ENCODE measurements around the gene IRS1. TPM values are rescaled to one million over a fixed set of nuclear protein-coding genes. Genes with fewer than 3 reads are reported as not detected.

Gene IRS1
- total and polyA plus RNA-seq, 2 donors from 2014 or later = 4.5 to 13.4 TPM

GRCh38 chr2:226831266-226831665 lies 31.6 kb upstream of the IRS1 start:
- H3K27me3 ChIP-seq (ENCODE audit: control insufficient read depth, insufficient read depth, low read length) = no peaks in the 10 kb centered on the region
- H3K4me1 ChIP-seq (ENCODE audit: control insufficient read depth in 2 of 3, insufficient read depth in 2 of 3, low read depth in 1 of 3, low read length in 3 of 3) = peaks cover 0 to 5% (median 0%) of the 10 kb centered on the region in 3 donors
- DNase-seq (no peak), FAIRE-seq (no peak)
- no peak overlapping the region for H3K4me3 ChIP-seq (ENCODE audit: low read length in 3 of 3)
- H3K36me3 ChIP-seq (ENCODE audit: control insufficient read depth in 2 of 3, insufficient read depth in 3 of 3, low read length in 3 of 3) = no peaks in the 10 kb centered on the region
- H3K27ac ChIP-seq (ENCODE audit: low read depth in 2 of 2, low read length in 2 of 2) = no peak overlapping the region
- H3K9me3 ChIP-seq (ENCODE audit: control insufficient read depth in 2 of 3, insufficient read depth in 1 of 3, low read length in 3 of 3) = no peaks in the 10 kb centered on the region
- H3K9ac ChIP-seq (ENCODE audit: low read length in 3 of 3) = no peak overlapping the region
- intact Hi-C loops (cut with DNase I) = no loop called here
- TF ChIP-seq CTCF (IDR thresholded peaks at IDR 0.05; ENCODE audit: borderline replicate concordance, extremely low read depth, insufficient read depth) = no peak

- H3K4me1 ChIP-seq (ENCODE audit: control insufficient read depth in 2 of 3, insufficient read depth in 2 of 3, low read depth in 1 of 3, low read length in 3 of 3) = no peaks in the 10 kb centered on the region
- DNase-seq = no peak
- intact Hi-C loops (cut with DNase I) = no loop called here
- H3K9me3 ChIP-seq (ENCODE audit: control insufficient read depth in 2 of 3, insufficient read depth in 1 of 3, low read length in 3 of 3) = no peaks in the 10 kb centered on the region
- FAIRE-seq = no peak
- no peaks in the 10 kb centered on the region for H3K36me3 ChIP-seq (ENCODE audit: control insufficient read depth in 2 of 3, insufficient read depth in 3 of 3, low read length in 3 of 3)
- TF ChIP-seq CTCF (IDR thresholded peaks at IDR 0.05; ENCODE audit: borderline replicate concordance, extremely low read depth, insufficient read depth) = no peak
- H3K4me3 ChIP-seq (ENCODE audit: low read length in 3 of 3) = no peak overlapping the region
- H3K27me3 ChIP-seq (ENCODE audit: control insufficient read depth, insufficient read depth, low read length) = no peaks in the 10 kb centered on the region
- no peak overlapping the region for H3K27ac ChIP-seq (ENCODE audit: low read depth in 2 of 2, low read length in 2 of 2)
- H3K9ac ChIP-seq (ENCODE audit: low read length in 3 of 3) = no peak overlapping the region
Observed at GRCh38 chr2:226829721-226830631, 30.4 kb upstream of the IRS1 start.

GRCh38 chr2:226828191-226828590 lies 28.6 kb upstream of the IRS1 start:
- Histone ChIP-seq H3K27ac (ENCODE audit: low read depth in 2 of 2, low read length in 2 of 2) (no peak overlapping the region), H3K36me3 (ENCODE audit: control insufficient read depth in 2 of 3, insufficient read depth in 3 of 3, low read length in 3 of 3) (no peaks in the 10 kb centered on the region), H3K9ac (ENCODE audit: low read length in 3 of 3) (no peak overlapping the region), H3K4me1 (ENCODE audit: control insufficient read depth in 2 of 3, insufficient read depth in 2 of 3, low read depth in 1 of 3, low read length in 3 of 3) (no peaks in the 10 kb centered on the region), H3K27me3 (ENCODE audit: control insufficient read depth, insufficient read depth, low read length) (no peaks in the 10 kb centered on the region), H3K4me3 (ENCODE audit: low read length in 3 of 3) (no peak overlapping the region), H3K9me3 (ENCODE audit: control insufficient read depth in 2 of 3, insufficient read depth in 1 of 3, low read length in 3 of 3) (no peaks in the 10 kb centered on the region)
- DNase-seq (no peak), FAIRE-seq (no peak)
- intact Hi-C loops (cut with DNase I) = no loop called here
- TF ChIP-seq CTCF (IDR thresholded peaks at IDR 0.05; ENCODE audit: borderline replicate concordance, extremely low read depth, insufficient read depth) = no peak
